Cardiac fibroblast (primary cell): ENCODE measurements around the gene TMLHE.
"Not testable (repeated sequence)": the region's sequence is repeated elsewhere in the genome, so short reads cannot be mapped to it uniquely, and the experiment has no call there.

Source experiments
- DNase-seq, 2 donors: peaks; one replicate each; pipeline versions ENCODE4 v3.0.0 to v3.0.0-alpha.2; 2010; ENCODE audit warnings: low read depth in 2 of 2
- H3K4me3 ChIP-seq, 2 donors: replicated peaks in 1 of 2; 1 replicate in 1 of 2; 2 replicates in 1 of 2; pipeline ENCODE4 v1.5.1; 2011; ENCODE audit warnings: low read depth in 2 of 2, low read length in 2 of 2, mild to moderate bottlenecking in 2 of 2, moderate library complexity in 1 of 2
- TF ChIP-seq, protein P1 (sequence below): IDR thresholded peaks from one replicate; pipeline ENCODE4 v1.5.1; 2011; ENCODE audit warnings: low read depth, mild to moderate bottlenecking, low read length, inconsistent platforms

Gene TMLHE, protein sequence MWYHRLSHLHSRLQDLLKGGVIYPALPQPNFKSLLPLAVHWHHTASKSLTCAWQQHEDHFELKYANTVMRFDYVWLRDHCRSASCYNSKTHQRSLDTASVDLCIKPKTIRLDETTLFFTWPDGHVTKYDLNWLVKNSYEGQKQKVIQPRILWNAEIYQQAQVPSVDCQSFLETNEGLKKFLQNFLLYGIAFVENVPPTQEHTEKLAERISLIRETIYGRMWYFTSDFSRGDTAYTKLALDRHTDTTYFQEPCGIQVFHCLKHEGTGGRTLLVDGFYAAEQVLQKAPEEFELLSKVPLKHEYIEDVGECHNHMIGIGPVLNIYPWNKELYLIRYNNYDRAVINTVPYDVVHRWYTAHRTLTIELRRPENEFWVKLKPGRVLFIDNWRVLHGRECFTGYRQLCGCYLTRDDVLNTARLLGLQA

DNA sequence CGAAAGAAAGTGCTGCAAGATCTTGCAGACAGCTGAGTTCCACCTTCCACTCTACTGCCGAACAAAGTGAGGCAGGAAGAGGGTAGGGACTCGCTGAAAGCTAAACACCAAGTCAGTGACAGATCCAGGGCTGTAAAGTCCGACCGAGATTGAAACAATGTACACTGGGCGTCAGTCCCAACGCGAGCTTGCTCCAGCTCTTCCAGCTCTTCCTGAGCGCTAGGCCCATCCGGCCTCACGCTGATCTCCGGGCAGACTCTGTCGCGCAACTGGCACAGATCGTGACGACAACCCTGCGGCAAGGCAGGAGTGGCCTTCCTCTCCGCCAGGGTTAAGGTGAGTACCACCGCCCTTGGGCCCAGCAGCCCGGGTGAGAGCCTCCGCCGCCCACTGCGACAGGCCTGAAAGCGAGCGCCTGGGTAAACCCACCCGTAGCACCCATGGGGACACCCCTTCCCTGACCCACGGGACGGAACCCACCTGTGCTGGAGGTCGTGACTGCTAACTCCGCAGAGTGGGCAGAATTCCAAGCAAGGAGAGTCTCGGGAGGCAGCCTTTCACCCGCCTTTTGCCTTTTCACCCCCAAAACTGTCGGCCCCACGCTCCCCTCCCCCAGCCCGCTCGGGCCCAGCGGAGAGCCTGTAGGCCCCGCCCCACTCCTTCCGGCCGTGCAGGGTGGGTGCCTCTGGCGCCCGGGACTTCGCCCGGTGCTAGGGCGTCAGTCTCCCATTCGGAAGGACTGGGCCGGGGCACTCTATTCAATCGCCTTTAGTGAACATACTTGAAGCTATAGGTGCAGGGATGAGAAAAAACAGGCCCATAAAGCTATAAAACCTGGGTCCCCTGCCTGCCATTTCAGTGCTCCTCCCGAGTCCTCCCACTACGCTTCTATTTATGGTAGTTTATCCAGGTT, at the start of gene TMLHE, which contains the start of gene SPRY3:
TSS of gene TMLHE (minus strand) at position 641 of the 913 bp plus-strand sequence. CDS start 67,676 bp downstream, outside the sequence.
TSS of gene SPRY3 (plus strand) at position 275 of the 913 bp plus-strand sequence.
- peak; percentile 58 to 60 for DNase-seq
- peak within 1 kb of the TSS; percentile 62 to 76 for H3K4me3 ChIP-seq
- TF ChIP-seq, protein P1, sequence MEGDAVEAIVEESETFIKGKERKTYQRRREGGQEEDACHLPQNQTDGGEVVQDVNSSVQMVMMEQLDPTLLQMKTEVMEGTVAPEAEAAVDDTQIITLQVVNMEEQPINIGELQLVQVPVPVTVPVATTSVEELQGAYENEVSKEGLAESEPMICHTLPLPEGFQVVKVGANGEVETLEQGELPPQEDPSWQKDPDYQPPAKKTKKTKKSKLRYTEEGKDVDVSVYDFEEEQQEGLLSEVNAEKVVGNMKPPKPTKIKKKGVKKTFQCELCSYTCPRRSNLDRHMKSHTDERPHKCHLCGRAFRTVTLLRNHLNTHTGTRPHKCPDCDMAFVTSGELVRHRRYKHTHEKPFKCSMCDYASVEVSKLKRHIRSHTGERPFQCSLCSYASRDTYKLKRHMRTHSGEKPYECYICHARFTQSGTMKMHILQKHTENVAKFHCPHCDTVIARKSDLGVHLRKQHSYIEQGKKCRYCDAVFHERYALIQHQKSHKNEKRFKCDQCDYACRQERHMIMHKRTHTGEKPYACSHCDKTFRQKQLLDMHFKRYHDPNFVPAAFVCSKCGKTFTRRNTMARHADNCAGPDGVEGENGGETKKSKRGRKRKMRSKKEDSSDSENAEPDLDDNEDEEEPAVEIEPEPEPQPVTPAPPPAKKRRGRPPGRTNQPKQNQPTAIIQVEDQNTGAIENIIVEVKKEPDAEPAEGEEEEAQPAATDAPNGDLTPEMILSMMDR, result no peak

DNA sequence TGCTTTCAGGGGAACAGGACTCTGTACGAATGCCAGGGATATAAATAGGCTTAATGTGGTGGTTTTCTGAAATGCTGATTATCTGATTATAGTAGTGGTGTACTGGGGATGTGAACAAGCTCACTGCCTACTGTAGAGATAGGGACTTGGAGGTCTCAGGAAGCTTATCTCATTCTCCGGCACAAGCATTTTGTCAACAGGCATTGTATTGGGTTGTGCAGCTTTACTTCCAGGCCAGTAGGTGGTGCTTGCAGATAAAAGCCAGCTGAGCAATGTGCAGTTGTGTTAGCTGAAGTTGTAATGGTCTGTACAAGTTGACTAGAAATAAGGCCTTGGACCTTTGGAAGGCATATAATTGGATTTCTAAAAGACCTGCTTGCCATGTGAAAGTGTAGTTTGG, 49.5 kb upstream of the TMLHE start:
- DNase-seq, result peak; percentile 3 to 7

DNA sequence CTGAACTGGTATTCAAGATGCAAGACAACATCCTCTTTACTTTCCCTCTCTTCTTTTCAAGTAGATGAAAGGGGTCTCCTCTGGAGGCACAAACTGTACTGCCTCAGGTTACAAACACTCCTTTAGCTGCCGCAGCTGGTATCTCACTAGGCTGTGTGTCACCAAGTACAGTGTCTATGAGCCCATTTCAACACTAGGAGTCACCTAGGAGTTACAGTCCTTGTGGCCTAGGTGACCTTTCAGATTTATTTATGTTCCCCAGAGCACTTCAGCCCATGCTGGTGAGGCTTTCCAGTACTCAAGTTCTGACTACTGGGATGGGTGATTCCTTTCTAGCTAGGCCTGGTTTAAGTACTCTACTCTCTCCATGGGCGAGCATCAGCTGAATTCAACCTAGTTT, 32.4 kb upstream of the TMLHE start:
- TF ChIP-seq, protein P1, result no peak
- no peak overlapping the region for H3K4me3 ChIP-seq

More for the DNA sequence above, 49.5 kb upstream of the TMLHE start:
- H3K4me3 ChIP-seq, result no peak overlapping the region
- TF ChIP-seq, protein P1, result peak; percentile 35

DNA sequence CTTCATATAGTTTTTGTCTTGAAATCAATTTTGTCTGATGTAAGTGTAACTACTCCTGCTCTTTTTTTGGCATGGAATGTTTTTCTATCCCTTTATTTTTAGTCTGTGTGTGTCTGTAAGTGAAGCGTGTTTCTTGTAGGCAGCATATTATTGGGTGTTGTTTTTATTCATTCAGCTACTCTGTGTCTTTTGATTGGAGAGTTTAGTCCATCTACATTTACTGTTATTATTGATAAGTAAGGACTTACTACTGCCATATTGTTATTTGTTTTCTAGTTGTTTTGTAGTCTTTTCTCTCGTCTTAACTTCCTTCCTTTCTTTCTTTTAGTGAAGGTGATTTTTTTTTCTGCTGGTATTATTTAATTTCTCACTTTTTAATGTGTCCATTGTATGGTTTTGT, 30.5 kb upstream of the TMLHE start:
- no peak overlapping the region for H3K4me3 ChIP-seq
- TF ChIP-seq, protein P1, result no peak
- no peak for DNase-seq

More for the DNA sequence above, 32.4 kb upstream of the TMLHE start:
- DNase-seq, result no peak

DNA sequence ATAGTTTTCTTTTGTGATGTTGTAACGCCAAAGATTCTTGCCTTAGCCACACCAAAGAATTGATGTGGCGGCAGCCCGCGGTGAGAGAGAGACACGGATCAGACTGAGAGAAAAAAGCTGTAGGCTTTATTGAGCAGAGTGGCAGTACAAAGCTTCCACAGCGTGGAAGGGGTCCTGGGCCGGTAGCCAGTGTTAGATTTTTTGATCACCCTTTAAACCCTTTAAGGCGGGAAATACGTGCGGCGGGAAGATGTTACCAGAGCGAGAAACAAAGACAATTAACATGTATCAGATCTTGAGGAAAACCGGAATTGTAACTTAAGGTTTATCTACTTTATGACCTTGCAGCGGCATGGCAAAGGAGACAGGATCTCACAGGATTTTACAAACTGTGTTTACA, 28.6 kb upstream of the TMLHE start:
- H3K4me3 ChIP-seq, result peak overlapping the region in 1 of 2 donors; percentile 34
- not testable (repeated sequence) for DNase-seq

DNA sequence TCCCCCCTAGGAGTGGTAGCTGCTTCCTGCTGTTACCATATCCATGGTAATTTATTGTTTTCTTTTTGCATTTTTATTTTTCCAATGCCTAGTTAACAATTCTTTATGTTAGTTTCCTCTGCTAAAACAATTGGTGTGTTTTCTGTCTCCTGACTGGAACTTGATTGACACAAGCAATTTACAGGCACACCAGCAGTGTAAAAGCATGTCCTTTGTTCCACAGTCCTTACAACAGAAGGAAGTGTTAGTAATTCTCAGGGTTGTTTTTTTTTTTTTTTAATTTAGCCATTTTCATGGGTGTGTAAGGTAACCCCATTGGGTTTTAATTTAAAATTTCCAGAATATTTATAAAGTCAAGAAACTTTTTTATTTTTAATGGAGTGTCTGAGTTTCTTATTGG, 25.0 kb upstream of the TMLHE start:
- no peak overlapping the region for H3K4me3 ChIP-seq
- TF ChIP-seq, protein P1, result no peak
- DNase-seq, result no peak

DNA sequence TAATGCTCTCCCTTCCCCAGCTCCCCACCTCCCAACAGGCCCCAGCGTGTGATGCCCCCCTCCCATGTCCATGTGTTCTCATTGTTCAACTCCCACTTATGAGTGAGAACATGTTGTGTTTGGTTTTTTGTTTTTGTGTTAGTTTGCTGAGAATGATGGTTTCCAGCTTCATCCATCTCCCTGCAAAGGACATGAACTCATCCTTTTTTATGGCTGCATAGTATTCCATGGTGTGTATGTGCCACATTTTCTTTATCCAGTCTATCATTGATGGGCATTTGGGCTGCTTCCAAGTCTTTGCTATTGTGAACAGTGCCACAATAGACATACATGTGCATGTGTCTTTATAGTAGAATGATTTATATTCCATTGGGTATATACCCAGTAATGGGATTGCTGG, 22.3 kb upstream of the TMLHE start:
- not testable (repeated sequence) for H3K4me3 ChIP-seq, DNase-seq
